Thymus (tissue), 11 donors: ENCODE data around the gene ENTPD6. TPM values are rescaled to one million over a fixed set of nuclear protein-coding genes. Genes with fewer than 3 reads are reported as not detected.

Source experiments
- DNase-seq, 9 donors: peaks; one replicate each; pipeline ENCODE4 v3.0.0-alpha.2; 2013; ENCODE audit warnings: low spot score in 9 of 9, low read depth in 6 of 9, missing footprints in 1 of 9
- H3K27ac ChIP-seq, 2 donors: one replicate each; pipeline ENCODE4 v1.5.1; 2013; ENCODE audit warnings: control low read depth in 1 of 2, low read depth in 1 of 2, low read length in 1 of 2, mild to moderate bottlenecking in 1 of 2, moderate library complexity in 1 of 2
- H3K27me3 ChIP-seq, 2 donors: one replicate each; pipeline ENCODE4 v1.5.1; 2013; ENCODE audit warnings: low read length in 1 of 2; ENCODE audit not compliant: control insufficient read depth in 2 of 2, insufficient read depth in 1 of 2
- H3K36me3 ChIP-seq, 2 donors: one replicate each; pipeline ENCODE4 v1.5.1; 2013; ENCODE audit warnings: low read length in 1 of 2, mild to moderate bottlenecking in 1 of 2, moderate library complexity in 1 of 2; ENCODE audit not compliant: control insufficient read depth in 2 of 2, insufficient read depth in 2 of 2
- H3K4me1 ChIP-seq, 2 donors: one replicate each; pipeline ENCODE4 v1.5.1; 2013; ENCODE audit warnings: low read length in 2 of 2; ENCODE audit not compliant: control insufficient read depth in 2 of 2, insufficient read depth in 2 of 2
- H3K4me3 ChIP-seq, 2 donors: one replicate each; pipeline ENCODE4 v1.5.1; 2013; ENCODE audit warnings: low read length in 2 of 2, control low read depth in 1 of 2, mild to moderate bottlenecking in 1 of 2
- H3K9me3 ChIP-seq, 2 donors: one replicate each; pipeline ENCODE4 v1.5.1; 2013; ENCODE audit warnings: low read length in 1 of 2, mild to moderate bottlenecking in 1 of 2; ENCODE audit not compliant: control insufficient read depth in 2 of 2, insufficient read depth in 1 of 2
- WGBS: extraction: QIAGEN DNeasy Blood & Tissue Kit; methylation state at CpG from one replicate; pipeline ENCODE4 v1.1.7; 2013; 5-methylcytosine and 5-hydroxymethylcytosine counted together
- polyA plus RNA-seq: library from polyadenylated mRNA; stranded (reverse); fragments of 200-250 nt; gene quantifications from one replicate; pipeline ENCODE4 v1.2.3, GENCODE V29; 2013
- total RNA-seq: library from RNA; stranded (reverse); fragments of 120-200 nt; gene quantifications from one replicate; pipeline ENCODE4 v1.2.4, GENCODE V29; 2013
- donor health status: healthy.

The ENTPD6 gene
- total and polyA plus RNA-seq, 2 donors = 29.2 to 71.0 TPM

GRCh38 chr20:25273046-25273445 lies 77.5 kb downstream of the ENTPD6 start:
- Histone ChIP-seq H3K4me3 (no peak overlapping the region), H3K36me3 (peaks cover 16 to 51% of the 10 kb centered on the region in 2 donors), H3K4me1 (no peaks in the 10 kb centered on the region), H3K27ac (no peak overlapping the region), H3K9me3 (no peaks in the 10 kb centered on the region), H3K27me3 (no peaks in the 10 kb centered on the region)
- no peak for DNase-seq
- WGBS = 97% methylated on average over 10 of the region's 10 CpGs

DNA sequence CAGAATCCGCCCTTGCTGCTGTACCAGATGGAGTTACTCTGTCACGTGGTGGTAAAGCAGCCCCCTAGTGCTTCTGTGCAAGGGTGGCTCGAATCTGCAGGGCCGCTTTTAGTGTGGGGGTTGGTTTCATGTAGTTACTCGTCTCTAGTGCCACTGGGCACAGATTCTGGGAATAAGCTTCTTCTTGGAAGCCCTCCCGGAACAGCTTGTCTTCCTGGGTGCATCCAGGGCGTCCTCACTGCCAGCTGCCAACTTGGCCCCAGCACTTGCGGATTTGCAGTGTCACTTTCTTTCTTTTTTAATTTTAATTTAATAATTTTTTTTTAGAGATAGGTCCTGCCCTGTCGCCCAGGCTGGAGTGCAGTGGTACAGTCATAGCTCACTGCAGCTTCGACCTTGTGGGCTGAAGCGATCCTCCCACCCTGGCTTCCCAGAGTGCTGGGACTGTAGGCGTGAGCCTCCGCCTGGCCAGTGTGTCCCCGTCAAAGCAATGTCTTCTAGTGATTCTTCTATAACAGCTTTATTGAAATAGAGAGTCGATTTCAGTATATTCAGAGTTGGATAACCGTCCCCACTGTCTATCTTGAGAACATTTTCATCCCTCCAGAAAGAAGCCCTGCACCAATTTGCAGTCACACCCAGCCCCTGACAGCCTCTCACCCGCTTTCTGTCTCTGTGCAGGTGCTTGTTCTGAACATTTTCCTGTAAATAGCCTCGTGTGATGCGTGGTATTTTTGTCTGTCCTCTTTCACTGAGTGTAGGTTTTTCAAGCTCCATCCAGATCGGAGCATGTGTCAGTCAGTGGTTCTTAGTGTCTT lies 78.2 kb downstream of the ENTPD6 start:
- H3K4me1 ChIP-seq = no peaks in the 10 kb centered on the region
- no peaks in the 10 kb centered on the region for H3K9me3 ChIP-seq
- 97% methylated on average over 20 of the region's 20 CpGs for WGBS
- H3K27ac ChIP-seq = no peak overlapping the region
- H3K4me3 ChIP-seq = no peak overlapping the region
- DNase-seq = no peak
- peaks cover 16 to 56% of the 10 kb centered on the region in 2 donors for H3K36me3 ChIP-seq
- no peaks in the 10 kb centered on the region for H3K27me3 ChIP-seq

DNA sequence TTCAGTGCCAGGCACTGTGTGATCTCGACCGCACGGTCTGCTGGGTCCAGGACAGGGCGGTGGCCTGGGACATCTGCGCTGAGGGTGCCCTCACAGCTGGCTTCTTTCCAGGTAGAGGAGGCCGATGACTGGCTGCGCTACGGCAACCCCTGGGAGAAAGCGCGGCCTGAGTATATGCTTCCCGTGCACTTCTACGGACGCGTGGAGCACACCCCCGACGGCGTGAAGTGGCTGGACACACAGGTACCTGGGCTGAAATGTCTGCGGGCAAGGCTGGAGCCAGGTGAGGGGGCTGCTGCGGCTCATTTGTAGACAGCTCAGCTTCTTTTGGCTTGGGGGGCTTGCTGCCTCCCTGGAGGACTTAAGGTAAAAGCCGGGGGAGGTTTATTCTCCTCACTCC lies 79.0 kb downstream of the ENTPD6 start:
- Histone ChIP-seq H3K27ac (no peak overlapping the region), H3K27me3 (no peaks in the 10 kb centered on the region), H3K36me3 (peaks cover 16 to 60% of the 10 kb centered on the region in 2 donors), H3K9me3 (no peaks in the 10 kb centered on the region), H3K4me3 (no peak overlapping the region), H3K4me1 (no peaks in the 10 kb centered on the region)
- DNase-seq = no peak
- WGBS = 97% methylated on average over 20 of the region's 20 CpGs

- Histone ChIP-seq H3K27ac (no peak overlapping the region), H3K9me3 (no peaks in the 10 kb centered on the region), H3K27me3 (no peaks in the 10 kb centered on the region), H3K36me3 (peaks cover 16 to 66% of the 10 kb centered on the region in 2 donors), H3K4me3 (no peak overlapping the region), H3K4me1 (no peaks in the 10 kb centered on the region)
- 98% methylated on average over 32 of the region's 32 CpGs for WGBS
- no peak for DNase-seq
Observed at GRCh38 chr20:25274891-25275812, 79.6 kb downstream of the ENTPD6 start.

DNA sequence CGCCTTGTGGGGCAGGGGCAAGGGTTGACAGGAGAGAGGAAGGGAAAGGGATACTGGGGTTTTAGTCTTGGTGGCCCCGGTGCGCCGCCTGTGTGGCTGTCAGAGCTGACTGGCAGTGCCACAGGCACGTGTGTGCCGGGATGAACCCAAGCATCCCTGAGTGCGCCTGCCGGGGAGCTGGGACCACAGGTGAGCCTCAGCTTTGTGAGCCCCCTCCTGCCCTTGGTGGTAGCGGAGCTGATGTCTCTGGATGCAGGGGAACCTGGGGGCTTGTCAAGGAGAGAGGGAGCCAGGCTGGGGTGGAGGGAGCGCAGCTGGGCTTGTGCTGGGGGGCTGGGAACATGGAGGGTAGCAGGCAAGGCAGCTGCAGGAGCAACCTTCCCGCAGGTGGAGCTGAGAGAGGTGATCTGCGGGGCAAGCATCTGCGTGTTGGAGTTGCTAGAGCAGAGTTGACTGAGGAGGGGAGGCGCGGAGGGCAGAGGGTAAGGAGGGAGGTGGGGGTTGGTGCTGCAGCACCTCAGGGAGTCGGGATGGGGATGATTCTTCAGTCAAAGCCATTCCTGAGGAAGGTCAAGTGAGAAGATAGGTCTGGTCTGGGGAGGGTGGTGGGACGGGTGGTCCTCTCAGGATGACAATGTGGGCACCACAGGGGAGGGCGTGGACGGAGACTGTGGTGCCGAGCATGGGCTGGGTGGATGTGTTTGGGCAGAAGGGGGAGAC lies 80.5 kb downstream of the ENTPD6 start:
- no peak for DNase-seq
- 98% methylated on average over 20 of the region's 20 CpGs for WGBS
- no peaks in the 10 kb centered on the region for H3K4me1 ChIP-seq
- H3K4me3 ChIP-seq = no peak overlapping the region
- peaks cover 19 to 71% of the 10 kb centered on the region in 2 donors for H3K36me3 ChIP-seq
- H3K9me3 ChIP-seq = no peaks in the 10 kb centered on the region
- H3K27me3 ChIP-seq = no peaks in the 10 kb centered on the region
- no peak overlapping the region for H3K27ac ChIP-seq

Other genes starting within 250 kb of the ENTPD6 start
- 15.5 TPM for gene CST7, start 246.4 kb upstream of the ENTPD6 start, total RNA-seq
- gene CST7, start 246.4 kb upstream of the ENTPD6 start, polyA plus RNA-seq = 41.9 TPM
- 49.3 TPM for gene APMAP, start 203.0 kb upstream of the ENTPD6 start, total RNA-seq
- 53.4 TPM for gene APMAP, start 203.0 kb upstream of the ENTPD6 start, polyA plus RNA-seq
- 22.2 TPM for gene ACSS1, start 137.6 kb upstream of the ENTPD6 start, total RNA-seq
- 27.8 TPM for gene ACSS1, start 137.6 kb upstream of the ENTPD6 start, polyA plus RNA-seq
- 0.09 TPM for gene VSX1, start 113.6 kb upstream of the ENTPD6 start, total RNA-seq
- 0.21 TPM for gene VSX1, start 113.6 kb upstream of the ENTPD6 start, polyA plus RNA-seq
- 27.4 TPM for gene PYGB, start 52.4 kb downstream of the ENTPD6 start, total RNA-seq
- 52.6 TPM for gene PYGB, start 52.4 kb downstream of the ENTPD6 start, polyA plus RNA-seq
- 16.5 TPM for gene ABHD12, start 195.1 kb downstream of the ENTPD6 start, total RNA-seq
- 28.8 TPM for gene ABHD12, start 195.1 kb downstream of the ENTPD6 start, polyA plus RNA-seq
- 15.7 TPM for gene GINS1, start 212.0 kb downstream of the ENTPD6 start, total RNA-seq
- gene GINS1, start 212.0 kb downstream of the ENTPD6 start, polyA plus RNA-seq = 1.8 TPM